Measurements from ENCODE around the gene C10orf67.

DNA sequence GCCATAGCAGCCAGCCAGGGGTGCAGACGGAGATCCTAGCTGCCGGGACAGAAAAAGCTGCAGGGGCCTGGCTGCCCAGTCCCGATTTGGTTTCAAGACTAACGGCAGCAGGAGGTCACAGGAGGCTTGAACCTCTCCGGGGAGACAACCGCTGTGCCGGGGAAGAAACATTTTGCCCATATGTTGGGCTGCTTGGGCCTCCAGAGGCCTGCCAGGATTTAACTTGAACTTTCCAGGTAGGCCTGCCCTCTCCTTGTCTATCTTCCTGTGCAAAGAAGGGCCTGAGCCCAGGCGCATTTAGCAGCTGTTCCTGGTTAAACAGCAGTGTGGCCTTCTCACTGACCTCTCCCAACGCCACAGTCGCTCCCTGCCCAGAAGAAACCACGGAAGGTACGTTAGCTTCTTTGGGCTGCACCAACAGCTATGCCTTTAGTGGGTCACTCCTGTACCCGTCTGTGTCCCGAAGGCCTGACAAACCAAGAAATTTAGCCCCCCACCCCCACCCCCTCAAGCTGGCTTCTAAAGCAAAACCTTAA lies 169.6 kb downstream of the C10orf67 start:
- TF ChIP-seq ZFX (IDR thresholded peaks at IDR 0.05) (no peak), POLR2A (IDR thresholded peaks at IDR 0.05; ENCODE audit: borderline replicate concordance, extremely low read depth, insufficient read depth, insufficient read length) (no peak), SP1 (IDR thresholded peaks at IDR 0.05; ENCODE audit: low read depth) (no peak), EZH2 (IDR thresholded peaks at IDR 0.05) (no peak), EZH2phosphoT487 (IDR thresholded peaks at IDR 0.05; ENCODE audit: borderline replicate concordance) (no peak), POLR2AphosphoS5 (IDR thresholded peaks at IDR 0.05; ENCODE audit: low read depth, low read length) (no peak), RAD21 (IDR thresholded peaks at IDR 0.05; ENCODE audit: low read depth) (no peak), YY1 (IDR thresholded peaks at IDR 0.05; ENCODE audit: extremely low read depth, insufficient replicate concordance, low read depth, low read length) (no peak)
- TF ChIP-seq, protein P1, sequence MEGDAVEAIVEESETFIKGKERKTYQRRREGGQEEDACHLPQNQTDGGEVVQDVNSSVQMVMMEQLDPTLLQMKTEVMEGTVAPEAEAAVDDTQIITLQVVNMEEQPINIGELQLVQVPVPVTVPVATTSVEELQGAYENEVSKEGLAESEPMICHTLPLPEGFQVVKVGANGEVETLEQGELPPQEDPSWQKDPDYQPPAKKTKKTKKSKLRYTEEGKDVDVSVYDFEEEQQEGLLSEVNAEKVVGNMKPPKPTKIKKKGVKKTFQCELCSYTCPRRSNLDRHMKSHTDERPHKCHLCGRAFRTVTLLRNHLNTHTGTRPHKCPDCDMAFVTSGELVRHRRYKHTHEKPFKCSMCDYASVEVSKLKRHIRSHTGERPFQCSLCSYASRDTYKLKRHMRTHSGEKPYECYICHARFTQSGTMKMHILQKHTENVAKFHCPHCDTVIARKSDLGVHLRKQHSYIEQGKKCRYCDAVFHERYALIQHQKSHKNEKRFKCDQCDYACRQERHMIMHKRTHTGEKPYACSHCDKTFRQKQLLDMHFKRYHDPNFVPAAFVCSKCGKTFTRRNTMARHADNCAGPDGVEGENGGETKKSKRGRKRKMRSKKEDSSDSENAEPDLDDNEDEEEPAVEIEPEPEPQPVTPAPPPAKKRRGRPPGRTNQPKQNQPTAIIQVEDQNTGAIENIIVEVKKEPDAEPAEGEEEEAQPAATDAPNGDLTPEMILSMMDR (IDR thresholded peaks at IDR 0.05 in 2 of 3, conservative IDR thresholded peaks at IDR 0.05 in 1 of 3; ENCODE audit: borderline replicate concordance in 1 of 3, insufficient read depth in 1 of 3, low read depth in 2 of 3, low read length in 2 of 3) = no peak
- TF ChIP-seq, protein P2, sequence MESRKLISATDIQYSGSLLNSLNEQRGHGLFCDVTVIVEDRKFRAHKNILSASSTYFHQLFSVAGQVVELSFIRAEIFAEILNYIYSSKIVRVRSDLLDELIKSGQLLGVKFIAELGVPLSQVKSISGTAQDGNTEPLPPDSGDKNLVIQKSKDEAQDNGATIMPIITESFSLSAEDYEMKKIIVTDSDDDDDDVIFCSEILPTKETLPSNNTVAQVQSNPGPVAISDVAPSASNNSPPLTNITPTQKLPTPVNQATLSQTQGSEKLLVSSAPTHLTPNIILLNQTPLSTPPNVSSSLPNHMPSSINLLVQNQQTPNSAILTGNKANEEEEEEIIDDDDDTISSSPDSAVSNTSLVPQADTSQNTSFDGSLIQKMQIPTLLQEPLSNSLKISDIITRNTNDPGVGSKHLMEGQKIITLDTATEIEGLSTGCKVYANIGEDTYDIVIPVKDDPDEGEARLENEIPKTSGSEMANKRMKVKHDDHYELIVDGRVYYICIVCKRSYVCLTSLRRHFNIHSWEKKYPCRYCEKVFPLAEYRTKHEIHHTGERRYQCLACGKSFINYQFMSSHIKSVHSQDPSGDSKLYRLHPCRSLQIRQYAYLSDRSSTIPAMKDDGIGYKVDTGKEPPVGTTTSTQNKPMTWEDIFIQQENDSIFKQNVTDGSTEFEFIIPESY (IDR thresholded peaks at IDR 0.05; ENCODE audit: extremely low read depth, insufficient replicate concordance, low read length) = no peak
- TF ChIP-seq, protein P3, sequence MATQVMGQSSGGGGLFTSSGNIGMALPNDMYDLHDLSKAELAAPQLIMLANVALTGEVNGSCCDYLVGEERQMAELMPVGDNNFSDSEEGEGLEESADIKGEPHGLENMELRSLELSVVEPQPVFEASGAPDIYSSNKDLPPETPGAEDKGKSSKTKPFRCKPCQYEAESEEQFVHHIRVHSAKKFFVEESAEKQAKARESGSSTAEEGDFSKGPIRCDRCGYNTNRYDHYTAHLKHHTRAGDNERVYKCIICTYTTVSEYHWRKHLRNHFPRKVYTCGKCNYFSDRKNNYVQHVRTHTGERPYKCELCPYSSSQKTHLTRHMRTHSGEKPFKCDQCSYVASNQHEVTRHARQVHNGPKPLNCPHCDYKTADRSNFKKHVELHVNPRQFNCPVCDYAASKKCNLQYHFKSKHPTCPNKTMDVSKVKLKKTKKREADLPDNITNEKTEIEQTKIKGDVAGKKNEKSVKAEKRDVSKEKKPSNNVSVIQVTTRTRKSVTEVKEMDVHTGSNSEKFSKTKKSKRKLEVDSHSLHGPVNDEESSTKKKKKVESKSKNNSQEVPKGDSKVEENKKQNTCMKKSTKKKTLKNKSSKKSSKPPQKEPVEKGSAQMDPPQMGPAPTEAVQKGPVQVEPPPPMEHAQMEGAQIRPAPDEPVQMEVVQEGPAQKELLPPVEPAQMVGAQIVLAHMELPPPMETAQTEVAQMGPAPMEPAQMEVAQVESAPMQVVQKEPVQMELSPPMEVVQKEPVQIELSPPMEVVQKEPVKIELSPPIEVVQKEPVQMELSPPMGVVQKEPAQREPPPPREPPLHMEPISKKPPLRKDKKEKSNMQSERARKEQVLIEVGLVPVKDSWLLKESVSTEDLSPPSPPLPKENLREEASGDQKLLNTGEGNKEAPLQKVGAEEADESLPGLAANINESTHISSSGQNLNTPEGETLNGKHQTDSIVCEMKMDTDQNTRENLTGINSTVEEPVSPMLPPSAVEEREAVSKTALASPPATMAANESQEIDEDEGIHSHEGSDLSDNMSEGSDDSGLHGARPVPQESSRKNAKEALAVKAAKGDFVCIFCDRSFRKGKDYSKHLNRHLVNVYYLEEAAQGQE (IDR thresholded peaks at IDR 0.05; ENCODE audit: low read depth) = no peak

Data from HCT116 (cell line).